C4-2B (cell line): ENCODE results near the gene SUSD4.

ENCODE experiments used
- CTCF ChIP-seq: fragments of 450-650 bp; conservative IDR thresholded peaks from 2 replicates; pipeline ENCODE4 v1.5.1; 2017; ENCODE audit warnings: mild to moderate bottlenecking
- ZFX ChIP-seq: fragments of 450-650 bp; IDR thresholded peaks from 2 replicates; pipeline ENCODE4 v1.6.1; 2017

- TF ChIP-seq CTCF = no peak
- TF ChIP-seq ZFX = no peak
Observed at GRCh38 chr1:223233019-223233409, 131.0 kb downstream of the SUSD4 start.
